Measurements from ENCODE around the gene DGKE.

The DGKE gene

DNA sequence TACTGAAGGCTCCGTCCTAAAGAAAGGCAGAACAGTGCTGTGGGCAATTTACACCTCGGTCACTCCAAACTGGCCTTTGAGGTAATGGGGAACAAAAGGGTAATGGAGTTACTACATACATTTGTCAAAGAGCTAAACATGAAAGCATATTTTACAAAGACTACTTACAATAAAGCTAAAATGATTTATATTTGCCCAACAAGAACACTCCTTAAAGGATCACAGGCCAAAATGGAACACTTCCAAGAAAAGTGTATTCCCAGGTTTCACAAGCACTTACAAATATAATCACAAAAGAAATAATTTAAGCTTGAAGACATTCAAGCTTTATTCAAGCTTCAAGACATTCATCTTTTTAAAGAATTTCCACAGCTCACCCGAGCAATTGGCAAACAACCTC is 29.5 kb upstream of the DGKE start:
- Mint-ChIP-seq H3K27ac (ENCODE audit: low read depth) (no peak overlapping the region), H3K27me3 (no peaks in the 10 kb centered on the region), H3K36me3 (ENCODE audit: insufficient read depth) (no peaks in the 10 kb centered on the region), H3K9me3 (no peaks in the 10 kb centered on the region), H3K4me1 (no peaks in the 10 kb centered on the region), H3K4me3 (no peak overlapping the region)
- ATAC-seq (replicated peaks; ENCODE audit: extremely low read depth, poor library complexity, severe bottlenecking) (no peak), DNase-seq (ENCODE audit: low spot score in 2 of 2) (no peak)

DNA sequence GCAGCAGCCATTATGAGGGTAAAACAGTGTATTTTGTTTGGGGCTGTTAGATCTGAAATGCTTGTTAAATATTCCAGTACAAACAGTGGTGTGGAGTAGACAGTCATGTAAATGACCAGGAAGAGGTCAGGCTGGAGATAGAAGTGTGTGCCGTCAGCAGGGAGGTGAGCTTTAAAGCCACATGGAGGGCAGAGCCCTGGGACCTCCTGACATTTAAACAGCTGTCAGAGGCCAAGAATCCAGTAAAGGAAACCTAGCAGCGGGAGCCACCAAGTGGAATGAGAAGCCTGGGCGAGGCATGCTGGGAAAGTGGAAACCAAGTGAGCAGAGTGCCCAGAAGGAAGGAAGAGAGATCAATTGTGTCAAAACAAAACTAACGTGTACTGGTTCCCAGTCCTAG is 27.0 kb upstream of the DGKE start:
- Mint-ChIP-seq H3K4me3 (no peak overlapping the region), H3K9me3 (no peaks in the 10 kb centered on the region), H3K4me1 (no peaks in the 10 kb centered on the region), H3K27ac (ENCODE audit: low read depth) (no peak overlapping the region), H3K36me3 (ENCODE audit: insufficient read depth) (no peaks in the 10 kb centered on the region), H3K27me3 (no peaks in the 10 kb centered on the region)
- DNase-seq (ENCODE audit: low spot score in 2 of 2) (no peak), ATAC-seq (replicated peaks; ENCODE audit: extremely low read depth, poor library complexity, severe bottlenecking) (no peak)

DNA sequence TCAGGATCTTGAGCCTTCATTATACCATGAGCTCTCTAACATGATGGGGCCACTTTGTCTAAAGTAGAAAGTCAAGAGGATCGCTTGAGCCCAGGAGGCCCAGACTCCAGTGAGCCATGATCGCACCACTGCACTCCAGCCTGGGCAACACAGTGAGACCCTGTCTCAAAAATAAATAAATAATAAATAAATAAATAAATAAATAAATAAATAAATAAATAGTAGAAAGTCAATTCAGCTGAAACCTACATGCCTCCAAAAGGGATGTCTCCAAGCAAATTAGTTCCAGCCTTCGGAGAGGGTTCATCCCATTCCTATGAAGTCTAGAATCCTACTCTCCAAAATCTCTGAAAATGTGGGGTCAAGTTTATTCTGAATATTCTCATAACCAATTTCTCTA is 26.2 kb upstream of the DGKE start:
- Mint-ChIP-seq H3K36me3 (ENCODE audit: insufficient read depth) (no peaks in the 10 kb centered on the region), H3K9me3 (no peaks in the 10 kb centered on the region), H3K4me3 (no peak overlapping the region), H3K27me3 (no peaks in the 10 kb centered on the region), H3K27ac (ENCODE audit: low read depth) (no peak overlapping the region), H3K4me1 (no peaks in the 10 kb centered on the region)
- ATAC-seq (replicated peaks; ENCODE audit: extremely low read depth, poor library complexity, severe bottlenecking) (no peak), DNase-seq (ENCODE audit: low spot score in 2 of 2) (no peak)

DNA sequence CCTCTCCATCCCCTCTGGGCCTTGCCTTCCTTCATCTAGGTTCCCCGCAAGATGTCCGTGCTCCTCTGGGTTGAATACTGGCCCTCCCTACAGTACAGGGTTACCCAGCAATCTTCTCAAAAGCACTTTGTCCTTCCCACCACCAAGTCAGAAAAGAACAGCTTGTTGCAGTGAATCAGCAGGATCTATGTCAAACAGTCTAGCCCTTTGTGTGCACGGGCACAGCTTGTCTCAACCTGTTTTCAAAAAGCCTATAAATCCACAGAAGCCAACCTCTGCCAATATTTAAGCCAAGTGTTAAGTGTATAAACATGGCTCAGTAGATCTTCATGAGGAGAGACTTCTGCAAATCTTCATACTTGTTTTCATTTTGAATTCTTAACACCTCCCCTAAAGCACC is 25.4 kb upstream of the DGKE start:
- no peak for ATAC-seq (replicated peaks; ENCODE audit: extremely low read depth, poor library complexity, severe bottlenecking)
- H3K27ac Mint-ChIP-seq (ENCODE audit: low read depth), result no peak overlapping the region
- no peak overlapping the region for H3K4me3 Mint-ChIP-seq
- H3K9me3 Mint-ChIP-seq, result no peaks in the 10 kb centered on the region
- no peaks in the 10 kb centered on the region for H3K4me1 Mint-ChIP-seq
- no peak for DNase-seq (ENCODE audit: low spot score in 2 of 2)
- H3K27me3 Mint-ChIP-seq, result no peaks in the 10 kb centered on the region
- no peaks in the 10 kb centered on the region for H3K36me3 Mint-ChIP-seq (ENCODE audit: insufficient read depth)

DNA sequence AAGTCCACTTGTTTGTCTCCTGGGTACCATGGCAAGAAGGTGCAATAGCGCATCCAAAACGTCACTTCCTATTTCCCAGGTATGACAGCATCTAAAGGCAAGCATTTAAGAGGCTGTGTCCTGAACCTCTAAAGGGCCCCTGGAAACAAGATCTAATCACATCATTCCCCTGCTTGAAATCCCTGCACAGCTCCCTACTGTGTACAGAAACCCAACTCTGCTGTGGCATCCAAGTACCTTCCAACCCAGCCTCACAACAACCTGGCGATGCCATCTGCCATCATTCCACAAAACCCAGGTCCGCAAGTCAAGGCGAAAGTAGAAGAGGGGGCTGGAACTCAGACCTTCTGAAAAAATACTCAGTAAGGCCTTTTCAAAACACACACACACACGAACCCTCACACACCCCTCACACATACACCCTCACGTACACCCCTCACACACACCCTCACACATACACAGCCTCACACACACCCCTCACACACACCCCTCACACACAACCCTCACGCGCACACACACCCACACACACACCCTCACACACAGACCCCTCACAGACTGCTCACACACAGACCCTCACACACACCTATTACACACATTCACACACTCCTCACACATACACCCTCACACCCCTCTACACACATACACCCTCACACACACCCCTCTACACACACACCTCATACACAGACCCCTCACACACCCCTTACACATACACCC is 24.7 kb upstream of the DGKE start:
- DNase-seq (ENCODE audit: low spot score in 2 of 2) (no peak), ATAC-seq (replicated peaks; ENCODE audit: extremely low read depth, poor library complexity, severe bottlenecking) (no peak)
- Mint-ChIP-seq H3K27ac (ENCODE audit: low read depth) (no peak overlapping the region), H3K9me3 (no peaks in the 10 kb centered on the region), H3K36me3 (ENCODE audit: insufficient read depth) (no peaks in the 10 kb centered on the region), H3K4me1 (no peaks in the 10 kb centered on the region), H3K4me3 (no peak overlapping the region), H3K27me3 (no peaks in the 10 kb centered on the region)

DNA sequence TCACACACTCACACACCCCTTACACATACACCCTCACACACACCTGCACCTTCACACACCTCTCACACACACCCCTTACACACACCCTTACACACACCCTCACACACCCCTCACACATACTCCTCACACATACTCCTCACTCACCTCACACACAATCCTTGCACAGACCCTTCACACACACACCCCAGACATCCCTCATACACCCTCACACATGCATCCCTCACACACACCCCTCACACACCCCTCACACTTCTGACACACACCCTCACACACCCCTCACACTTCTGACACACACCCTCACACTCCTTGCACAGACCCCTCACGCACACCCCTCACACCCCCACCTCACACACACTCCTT is 24.2 kb upstream of the DGKE start:
- Mint-ChIP-seq H3K36me3 (ENCODE audit: insufficient read depth) (no peaks in the 10 kb centered on the region), H3K4me1 (no peaks in the 10 kb centered on the region), H3K4me3 (no peak overlapping the region), H3K9me3 (no peaks in the 10 kb centered on the region), H3K27me3 (no peaks in the 10 kb centered on the region), H3K27ac (ENCODE audit: low read depth) (no peak overlapping the region)
- no peak for ATAC-seq (replicated peaks; ENCODE audit: extremely low read depth, poor library complexity, severe bottlenecking)
- DNase-seq (ENCODE audit: low spot score in 2 of 2), result no peak

DNA sequence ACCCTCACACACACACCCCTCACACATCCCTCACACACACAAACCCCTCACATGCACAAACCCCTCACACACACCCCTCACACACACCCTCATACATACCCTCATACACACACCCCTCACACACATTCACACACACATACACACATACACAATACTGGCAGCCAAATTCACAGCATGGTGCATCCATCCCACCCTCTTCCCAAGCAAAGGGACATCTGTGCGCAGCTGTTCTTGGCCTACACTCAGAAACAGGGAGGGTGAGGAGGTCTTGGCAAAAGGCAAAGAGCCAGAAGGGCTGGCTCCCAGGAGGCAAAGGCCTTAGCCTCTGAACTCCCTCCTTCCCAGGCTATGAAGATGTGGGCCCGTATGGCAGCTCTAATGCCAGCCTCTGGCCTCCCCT is 23.6 kb upstream of the DGKE start:
- H3K27ac Mint-ChIP-seq (ENCODE audit: low read depth), result no peak overlapping the region
- no peaks in the 10 kb centered on the region for H3K27me3 Mint-ChIP-seq
- H3K36me3 Mint-ChIP-seq (ENCODE audit: insufficient read depth), result no peaks in the 10 kb centered on the region
- DNase-seq (ENCODE audit: low spot score in 2 of 2) (no peak), ATAC-seq (replicated peaks; ENCODE audit: extremely low read depth, poor library complexity, severe bottlenecking) (no peak)
- no peak overlapping the region for H3K4me3 Mint-ChIP-seq
- H3K4me1 Mint-ChIP-seq, result no peaks in the 10 kb centered on the region
- H3K9me3 Mint-ChIP-seq, result no peaks in the 10 kb centered on the region

DNA sequence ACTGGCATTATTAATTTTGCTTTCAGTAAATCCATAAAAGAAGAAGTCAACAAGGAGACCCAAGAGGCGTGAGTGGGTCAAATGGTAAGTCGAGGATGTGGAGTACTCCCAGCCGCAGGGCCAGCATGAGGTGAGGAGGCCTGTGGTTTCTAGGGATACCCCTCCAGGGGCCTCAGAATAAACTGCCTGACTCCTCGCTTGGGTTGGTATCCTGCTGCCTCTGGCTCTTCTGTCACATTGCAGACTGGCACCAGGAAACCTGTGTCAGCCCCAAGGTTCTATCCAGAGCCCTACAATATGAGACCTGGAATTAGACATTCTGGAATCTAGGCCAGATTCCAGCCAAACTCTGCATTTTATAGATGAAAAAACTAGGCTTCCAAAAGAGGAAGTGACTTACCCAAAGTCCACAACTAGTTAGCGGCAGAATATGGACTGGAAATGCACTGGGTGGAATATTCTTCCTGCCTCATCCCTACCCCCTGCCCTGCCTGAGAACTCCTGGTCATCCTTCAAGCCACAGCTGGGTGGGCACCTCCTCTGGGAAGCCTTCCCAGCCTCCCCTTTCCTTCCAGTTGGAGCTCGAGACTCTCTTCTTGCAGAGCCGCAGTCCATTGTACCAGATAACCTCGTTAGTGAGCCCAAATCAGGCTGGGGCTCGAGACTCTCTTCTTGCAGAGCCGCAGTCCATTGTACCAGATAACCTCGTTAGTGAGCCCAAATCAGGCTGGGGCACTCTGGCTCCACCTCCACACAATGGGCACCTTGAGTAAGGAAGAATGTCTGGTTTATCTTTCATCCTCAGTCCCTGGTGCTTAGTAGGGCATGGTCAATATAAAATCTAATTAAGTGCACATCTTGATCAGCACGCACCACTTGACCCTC is 22.8 kb upstream of the DGKE start:
- ATAC-seq (replicated peaks; ENCODE audit: extremely low read depth, poor library complexity, severe bottlenecking) (no peak), DNase-seq (ENCODE audit: low spot score in 2 of 2) (no peak)
- no peaks in the 10 kb centered on the region for H3K27me3 Mint-ChIP-seq
- H3K27ac Mint-ChIP-seq (ENCODE audit: low read depth), result no peak overlapping the region
- no peak overlapping the region for H3K4me3 Mint-ChIP-seq
- no peaks in the 10 kb centered on the region for H3K9me3 Mint-ChIP-seq
- H3K36me3 Mint-ChIP-seq (ENCODE audit: insufficient read depth), result no peaks in the 10 kb centered on the region
- no peaks in the 10 kb centered on the region for H3K4me1 Mint-ChIP-seq

DNA sequence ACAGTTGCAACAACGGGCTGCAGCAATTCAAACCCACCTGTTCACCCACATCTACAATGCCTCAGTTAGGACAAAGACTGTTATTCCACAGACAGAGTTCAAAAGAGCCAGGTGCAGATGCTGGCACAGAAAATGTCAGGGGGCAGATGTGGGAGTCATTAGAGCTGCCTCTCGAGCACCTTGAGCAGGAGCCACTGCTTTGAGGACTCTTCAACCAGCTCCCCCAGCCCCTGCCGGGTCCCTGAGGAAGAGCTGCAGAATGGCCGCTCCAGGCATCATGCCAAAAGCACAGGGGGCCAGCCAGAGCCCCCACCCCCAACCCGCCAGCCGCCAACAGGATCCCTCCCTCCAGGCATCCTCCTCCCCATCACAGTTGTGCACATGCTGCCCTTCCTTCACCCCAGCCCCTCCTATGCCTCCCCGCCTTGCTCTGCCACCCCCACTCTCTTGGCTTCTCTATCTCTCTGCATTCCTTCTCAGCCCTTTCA is 21.0 kb upstream of the DGKE start:
- no peaks in the 10 kb centered on the region for H3K4me1 Mint-ChIP-seq
- no peaks in the 10 kb centered on the region for H3K36me3 Mint-ChIP-seq (ENCODE audit: insufficient read depth)
- no peaks in the 10 kb centered on the region for H3K27me3 Mint-ChIP-seq
- no peak overlapping the region for H3K4me3 Mint-ChIP-seq
- H3K27ac Mint-ChIP-seq (ENCODE audit: low read depth), result no peak overlapping the region
- DNase-seq (ENCODE audit: low spot score in 2 of 2) (no peak), ATAC-seq (replicated peaks; ENCODE audit: extremely low read depth, poor library complexity, severe bottlenecking) (no peak)
- no peaks in the 10 kb centered on the region for H3K9me3 Mint-ChIP-seq

DNA sequence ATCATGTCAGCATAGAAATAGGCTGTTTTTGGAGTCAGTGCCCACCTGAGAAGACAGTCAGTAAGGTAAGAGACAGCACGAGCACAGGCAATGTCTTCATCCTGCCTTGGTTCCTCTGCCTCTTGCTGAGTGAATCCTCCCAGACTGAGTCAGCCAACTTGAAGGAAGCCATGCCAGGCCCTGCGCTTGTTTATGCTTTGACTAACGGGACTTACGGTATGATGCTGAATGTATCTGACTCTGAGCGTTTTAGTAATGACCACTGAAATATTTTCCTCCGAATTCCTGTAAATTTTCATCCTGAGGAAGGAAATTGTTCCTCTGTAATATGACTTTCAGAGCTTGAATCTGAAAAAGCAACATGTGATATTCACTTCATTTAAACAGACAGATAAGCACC is 18.2 kb upstream of the DGKE start:
- Mint-ChIP-seq H3K27ac (ENCODE audit: low read depth) (no peak overlapping the region), H3K36me3 (ENCODE audit: insufficient read depth) (peaks cover 1% of the 10 kb centered on the region), H3K9me3 (no peaks in the 10 kb centered on the region), H3K4me3 (no peak overlapping the region), H3K27me3 (no peaks in the 10 kb centered on the region), H3K4me1 (no peaks in the 10 kb centered on the region)
- DNase-seq (ENCODE audit: low spot score in 2 of 2), result no peak
- ATAC-seq (replicated peaks; ENCODE audit: extremely low read depth, poor library complexity, severe bottlenecking), result no peak

DNA sequence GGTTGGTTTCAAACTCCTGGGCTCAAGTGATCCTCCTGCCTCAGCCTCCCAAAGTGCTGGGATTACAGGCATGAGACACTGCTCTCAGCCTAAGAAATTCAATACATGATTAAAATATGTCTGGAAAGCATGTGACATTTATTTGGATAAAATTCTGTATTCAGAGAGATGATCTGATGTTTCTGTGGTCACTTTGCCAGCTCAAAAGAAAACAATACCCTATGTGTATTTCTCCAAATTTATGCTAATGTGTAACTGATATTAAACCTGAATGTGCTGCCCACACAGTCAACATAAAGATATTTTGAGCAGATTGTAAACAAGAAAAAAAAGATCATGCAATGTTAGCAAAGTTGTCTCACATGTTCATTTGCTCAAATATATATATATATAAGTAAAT is 16.9 kb upstream of the DGKE start:
- H3K4me1 Mint-ChIP-seq, result no peaks in the 10 kb centered on the region

DNA sequence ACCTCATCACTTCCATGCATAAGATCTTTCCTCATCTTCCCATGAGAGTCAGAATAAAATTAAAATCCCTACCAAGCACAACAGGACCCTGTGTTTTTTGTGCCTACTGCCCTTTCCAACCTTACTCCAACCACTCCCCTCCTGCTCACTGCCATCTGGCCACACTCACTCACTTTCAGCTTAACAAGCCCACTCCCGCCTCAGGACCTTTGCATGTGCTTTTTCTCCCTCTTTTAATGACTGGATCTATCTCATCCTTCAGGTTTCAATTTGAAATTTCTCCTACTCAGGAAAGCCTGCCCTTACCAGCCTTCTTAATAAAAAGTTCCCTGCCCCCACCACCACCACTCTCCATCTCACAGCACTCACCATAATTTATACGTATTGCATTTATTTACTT is 14.9 kb upstream of the DGKE start:
- no peak overlapping the region for H3K4me3 Mint-ChIP-seq
- no peak for ATAC-seq (replicated peaks; ENCODE audit: extremely low read depth, poor library complexity, severe bottlenecking)
- H3K36me3 Mint-ChIP-seq (ENCODE audit: insufficient read depth), result peaks cover 1% of the 10 kb centered on the region
- no peaks in the 10 kb centered on the region for H3K4me1 Mint-ChIP-seq
- DNase-seq (ENCODE audit: low spot score in 2 of 2), result no peak
- H3K27ac Mint-ChIP-seq (ENCODE audit: low read depth), result no peak overlapping the region
- no peaks in the 10 kb centered on the region for H3K27me3 Mint-ChIP-seq
- H3K9me3 Mint-ChIP-seq, result no peaks in the 10 kb centered on the region

More for the DNA sequence above, 16.9 kb upstream of the DGKE start:
- Mint-ChIP-seq H3K9me3 (no peaks in the 10 kb centered on the region), H3K4me3 (no peak overlapping the region), H3K36me3 (ENCODE audit: insufficient read depth) (peaks cover 1% of the 10 kb centered on the region), H3K27ac (ENCODE audit: low read depth) (no peak overlapping the region), H3K27me3 (no peaks in the 10 kb centered on the region)
- ATAC-seq (replicated peaks; ENCODE audit: extremely low read depth, poor library complexity, severe bottlenecking) (no peak), DNase-seq (ENCODE audit: low spot score in 2 of 2) (no peak)
